Renal cortex interstitium (tissue), 11 donors: ENCODE data around the gene KLRF2. TPM values are rescaled to one million over a fixed set of nuclear protein-coding genes. Genes with fewer than 3 reads are reported as not detected.

ENCODE experiments used
- DNase-seq, 11 donors: peaks; one replicate each; pipeline ENCODE4 v3.0.0-alpha.2; 2013; ENCODE audit warnings: low read depth in 9 of 11, low spot score in 4 of 11; ENCODE audit errors: extremely low read depth in 1 of 11
- polyA plus RNA-seq, 3 donors: library from polyadenylated mRNA; unstranded; fragments of 120-200 nt; gene quantifications; one replicate each; pipeline ENCODE4 v1.2.1, GENCODE V29; 2013; ENCODE audit not compliant: insufficient read length in 3 of 3

Gene KLRF2
- polyA plus RNA-seq, 3 donors = not detected

DNA sequence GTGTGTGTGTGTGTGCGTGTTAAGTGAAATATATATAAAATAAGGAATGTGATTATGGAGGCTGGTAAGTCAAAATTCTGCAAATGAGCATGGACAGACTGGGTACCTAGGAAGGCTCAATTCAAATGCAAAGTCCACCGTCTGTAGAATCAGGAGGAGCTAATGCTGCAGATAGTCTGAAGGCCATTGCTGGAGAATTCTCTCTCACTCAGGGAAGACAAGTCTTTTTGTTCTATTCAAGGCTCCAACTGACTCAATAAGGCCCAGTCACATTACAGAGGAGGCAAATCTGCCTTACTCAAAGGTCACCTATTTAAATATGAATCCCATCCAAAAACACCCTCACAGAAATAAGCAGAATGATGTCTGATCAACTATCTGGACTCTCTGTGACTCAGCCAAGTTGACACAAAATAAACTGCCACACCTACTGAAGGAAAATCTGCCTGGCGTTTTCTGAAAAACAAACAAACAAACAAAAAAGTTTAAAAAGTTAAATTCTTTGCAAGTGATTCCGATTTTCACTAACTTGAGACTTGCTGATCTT is 684 bp upstream of the KLRF2 start:
- no peak for DNase-seq

GRCh38 chr12:9881988-9882387 is 699 bp downstream of the KLRF2 start:
- DNase-seq = no peak

DNA sequence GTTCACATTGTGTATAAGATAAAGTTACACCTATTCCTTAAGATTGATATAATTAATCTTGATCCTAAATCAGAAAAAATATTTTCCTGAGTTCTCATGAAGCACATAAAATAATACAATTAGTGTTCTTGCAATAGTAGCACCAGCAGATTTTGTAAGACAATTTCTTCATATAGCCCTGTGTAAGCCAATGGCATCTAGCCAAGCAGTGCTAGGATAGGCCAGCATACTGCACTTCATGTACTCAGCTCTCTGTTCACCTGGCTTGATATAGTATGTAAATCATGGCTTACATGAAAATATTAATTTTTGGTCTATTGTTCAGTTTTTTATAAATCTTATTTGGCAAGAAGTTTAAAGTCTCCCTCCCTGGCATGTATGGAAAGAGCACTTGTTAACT is 1.9 kb downstream of the KLRF2 start:
- no peak for DNase-seq

DNA sequence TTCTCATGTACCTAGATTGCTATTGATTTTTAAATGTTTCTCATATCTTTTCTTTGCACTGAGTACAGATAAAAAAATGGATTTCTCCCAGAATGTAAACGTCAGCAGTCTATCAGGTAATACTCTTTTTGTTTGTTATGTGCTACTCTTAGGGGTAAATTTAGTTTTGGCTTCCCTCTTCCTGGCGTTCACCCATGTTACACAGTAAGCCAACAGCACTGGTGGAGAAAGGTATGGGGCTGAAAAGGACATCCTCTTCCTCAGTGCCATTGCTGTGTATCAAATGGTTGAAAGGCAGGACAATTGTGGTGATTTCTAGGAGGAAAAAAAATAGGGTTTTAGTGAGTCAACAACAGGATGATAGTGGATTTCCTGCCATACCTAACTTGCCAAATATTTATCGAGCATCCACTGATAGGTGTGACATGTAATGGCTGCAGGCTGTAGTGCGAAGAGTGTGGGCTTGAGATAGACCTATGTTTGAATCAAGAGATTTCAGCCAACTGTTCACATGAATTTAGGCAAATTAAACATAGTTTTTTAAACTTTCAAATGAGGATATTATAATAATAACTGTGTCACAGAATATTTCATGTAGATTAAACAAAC is 7.5 kb downstream of the KLRF2 start:
- DNase-seq = no peak

DNA sequence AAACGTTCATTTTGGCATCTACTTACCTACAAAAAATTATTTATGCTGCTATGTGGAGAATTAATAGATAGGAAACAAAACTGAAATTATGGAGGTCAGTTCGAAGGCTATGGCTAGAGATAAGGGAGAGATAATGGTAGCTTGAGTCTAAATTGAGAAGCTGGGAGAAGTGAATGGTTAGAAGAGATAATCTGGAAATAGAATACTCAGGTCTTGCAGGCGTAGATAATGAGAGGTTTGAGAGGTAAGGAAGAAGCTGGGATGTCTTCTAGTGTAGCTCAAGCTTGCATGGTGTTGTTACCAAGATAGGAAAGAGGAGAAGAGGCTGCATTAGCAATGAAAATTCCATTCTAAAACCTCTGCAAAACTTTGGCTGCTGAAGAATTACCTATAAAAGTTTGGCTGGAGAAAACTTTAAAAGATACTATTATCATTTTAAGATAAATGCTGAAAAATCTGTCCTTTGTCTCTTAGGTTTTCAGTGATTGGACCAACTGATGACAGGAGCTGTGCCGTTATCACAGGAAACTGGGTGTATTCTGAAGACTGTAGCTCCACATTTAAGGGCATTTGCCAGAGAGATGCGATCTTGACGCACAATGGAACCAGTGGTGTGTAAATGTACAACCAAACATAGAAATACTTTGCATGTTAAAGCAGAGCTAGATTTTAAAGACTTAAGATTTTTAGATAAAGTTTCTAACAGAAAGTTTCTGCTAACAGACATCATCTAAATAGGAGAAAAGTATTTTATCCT is 14.1 kb downstream of the KLRF2 start:
- no peak for DNase-seq

GRCh38 chr12:9897535-9897934 is 16.2 kb downstream of the KLRF2 start:
- no peak for DNase-seq

GRCh38 chr12:9899209-9899608 is 17.9 kb downstream of the KLRF2 start:
- no peak for DNase-seq

- DNase-seq = no peak
Measured at GRCh38 chr12:9900930-9901329, 19.6 kb downstream of the KLRF2 start.

- DNase-seq = no peak
Measured at GRCh38 chr12:9902539-9903228, 21.4 kb downstream of the KLRF2 start.

DNA sequence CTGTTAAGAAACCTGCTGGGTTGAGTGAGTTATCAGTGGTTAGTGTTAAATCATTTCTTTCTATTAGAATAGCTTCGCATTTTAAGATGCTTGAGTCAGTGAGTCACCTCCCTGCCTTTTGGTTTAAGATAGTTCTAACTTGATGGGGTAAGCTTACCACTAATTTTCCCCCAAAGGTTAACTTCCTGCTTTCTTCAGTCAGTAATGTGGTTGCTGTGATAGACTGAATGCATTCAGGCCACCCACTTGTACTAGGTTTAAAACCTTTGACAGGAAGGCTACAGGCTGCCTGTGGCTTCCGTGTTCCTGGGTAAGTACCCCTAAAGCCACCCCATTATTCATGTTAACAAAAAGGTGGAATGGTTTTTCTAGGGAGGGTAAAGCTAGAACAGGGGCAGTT is 25.6 kb downstream of the KLRF2 start:
- no peak for DNase-seq

- DNase-seq = no peak
Measured at GRCh38 chr12:9907769-9908168, 26.5 kb downstream of the KLRF2 start.

DNA sequence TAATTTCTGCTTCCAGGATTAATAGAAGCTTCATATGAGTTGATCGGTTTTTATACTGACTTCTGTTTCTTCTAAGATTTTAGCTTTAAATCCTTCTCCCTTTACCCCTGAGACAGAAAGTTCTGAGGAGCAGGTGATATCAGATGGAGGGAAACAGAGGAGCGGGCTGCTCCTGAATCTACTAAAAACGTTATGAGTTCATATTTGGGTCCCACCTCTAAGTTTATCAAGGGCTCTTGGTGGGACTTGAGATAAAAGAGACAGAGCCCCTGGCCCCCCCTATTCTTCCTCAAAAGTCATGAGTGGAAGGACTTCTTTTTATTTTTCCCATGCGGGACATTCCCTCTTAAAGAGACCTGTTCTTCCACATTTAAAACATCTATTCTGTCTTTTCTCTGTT is 27.1 kb downstream of the KLRF2 start:
- DNase-seq = no peak

DNA sequence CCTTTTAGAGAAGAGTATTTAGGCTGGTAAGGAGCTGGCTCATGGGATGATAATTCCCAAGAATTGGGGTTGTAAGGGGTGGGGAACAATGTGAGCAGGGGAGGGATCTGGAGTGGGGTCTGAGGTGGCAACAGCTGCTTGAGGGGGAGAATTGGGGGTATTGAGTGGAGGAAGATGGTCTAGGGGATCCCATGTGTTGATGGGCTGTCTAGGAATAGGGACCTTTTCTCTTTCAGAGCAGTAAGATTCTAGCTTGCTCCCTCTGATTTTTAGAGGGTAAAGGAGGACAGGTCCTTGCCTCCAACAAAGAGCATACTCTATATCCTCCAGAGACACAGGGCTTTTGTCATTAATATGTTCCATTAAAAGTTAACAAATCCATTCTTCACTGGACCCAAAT is 28.4 kb downstream of the KLRF2 start:
- DNase-seq = no peak

DNA sequence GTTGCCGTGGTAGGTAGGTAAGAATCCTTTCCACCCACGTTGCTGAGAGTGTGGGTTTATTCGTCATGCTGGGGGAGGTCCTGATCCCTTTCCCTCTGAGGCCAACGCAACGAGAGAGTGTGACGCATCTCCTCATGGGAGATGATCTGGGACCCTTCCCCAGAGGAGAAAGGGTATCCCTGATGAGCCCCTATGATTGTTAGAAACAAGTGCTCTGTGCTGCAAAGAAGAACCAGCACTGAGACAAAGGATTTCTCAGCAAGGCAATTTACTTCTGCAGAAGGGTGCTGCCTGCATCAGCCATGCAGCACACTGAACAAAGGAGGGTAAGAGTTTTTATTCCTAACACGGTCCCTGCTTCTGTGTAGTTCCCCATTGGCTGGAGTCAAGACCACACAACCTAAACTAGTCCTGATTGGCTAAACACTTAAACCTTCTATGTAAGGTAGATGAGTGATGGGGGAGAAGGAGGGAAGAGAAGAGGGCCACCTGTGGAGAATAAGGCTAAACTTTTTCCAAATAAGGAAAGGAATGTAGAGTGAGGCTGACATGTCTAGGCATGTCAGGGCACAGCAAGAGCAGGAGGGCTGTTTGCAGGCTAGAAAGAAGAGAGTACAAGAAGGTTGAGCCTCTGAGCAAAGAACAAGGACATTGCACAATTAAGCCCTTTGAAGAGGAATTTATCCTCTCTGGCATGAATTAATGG is 29.6 kb downstream of the KLRF2 start:
- DNase-seq = no peak

- no peak for DNase-seq
Measured at GRCh38 chr12:9911708-9912107, 30.4 kb downstream of the KLRF2 start.

- no peak for DNase-seq
Measured at GRCh38 chr12:9919443-9919842, 38.2 kb downstream of the KLRF2 start.

DNA sequence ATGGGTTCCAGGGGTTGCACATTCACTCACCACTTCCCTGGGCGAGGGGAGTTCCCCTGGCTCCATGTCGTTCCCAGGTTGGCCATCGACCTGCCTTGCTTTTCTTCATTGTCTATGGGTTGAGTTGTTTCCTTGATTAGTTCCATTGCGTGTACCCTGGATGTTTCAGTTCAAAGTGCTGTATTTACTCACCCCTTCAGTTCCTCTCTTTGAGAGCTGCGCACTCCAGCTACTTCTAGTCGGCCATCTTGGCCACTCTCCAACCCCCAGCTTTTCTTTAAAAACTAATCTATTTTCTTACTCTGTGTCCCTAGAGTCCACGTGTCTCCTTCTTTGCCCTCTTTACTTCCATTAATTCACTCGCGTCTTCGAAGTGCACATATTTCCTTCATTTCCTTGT is 39.2 kb downstream of the KLRF2 start:
- DNase-seq = no peak

DNA sequence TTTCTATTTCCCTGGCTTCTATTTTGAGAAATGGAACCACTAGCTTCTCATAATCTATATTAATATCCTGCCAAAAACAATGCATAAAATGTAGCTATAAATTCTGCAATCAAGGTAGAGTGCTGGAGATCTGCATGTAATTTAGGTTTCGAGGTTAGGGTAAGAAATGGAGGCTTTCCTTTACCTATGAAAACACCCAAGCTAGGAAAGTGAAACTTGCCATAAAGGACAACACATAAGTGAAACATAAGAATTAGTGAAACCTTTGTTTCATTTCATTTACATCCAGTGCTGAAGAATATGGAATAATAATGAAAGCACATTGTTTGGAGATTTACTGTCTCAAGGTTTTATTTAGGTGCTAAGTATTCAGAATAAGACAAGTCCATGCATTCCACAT is 41.1 kb downstream of the KLRF2 start:
- no peak for DNase-seq

DNA sequence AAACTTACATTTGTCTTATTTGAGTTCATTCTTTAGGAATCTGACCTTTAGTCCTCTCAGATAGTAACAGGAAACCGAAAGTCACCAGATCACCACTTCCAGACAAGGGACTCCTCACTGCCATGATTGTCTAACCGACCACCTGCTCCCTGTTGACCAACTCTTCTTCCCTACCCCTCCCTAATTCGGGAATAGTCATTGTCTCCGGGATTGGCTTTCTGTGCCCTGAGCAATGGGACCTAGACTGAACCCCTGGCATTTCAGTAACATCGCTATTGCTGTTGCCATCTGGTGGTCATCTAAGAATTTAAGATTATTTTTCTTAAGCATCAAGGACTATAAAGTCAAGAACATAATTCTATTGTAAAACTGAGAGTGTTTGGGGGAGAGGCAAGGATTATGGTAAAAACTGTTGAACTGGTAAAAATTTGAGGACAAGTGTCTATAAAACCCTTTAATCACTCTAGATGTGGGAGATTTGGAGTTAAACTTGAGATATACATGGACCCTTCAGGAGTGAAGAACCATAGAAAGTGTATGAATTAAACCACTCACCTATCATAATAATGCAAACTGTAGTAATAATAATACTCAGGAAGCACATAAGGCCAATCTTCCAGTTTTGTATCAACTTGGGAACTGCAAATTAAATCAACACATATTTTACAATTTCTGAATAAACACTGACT is 44.6 kb downstream of the KLRF2 start:
- peak in 4 of 11 donors; percentile 2 to 23 (median 10) for DNase-seq
